Calu3 (cell line): ENCODE measurements around the gene FZR1. TPM values are rescaled to one million over a fixed set of nuclear protein-coding genes. Genes with fewer than 3 reads are reported as not detected.

Experiments
- BruUV-seq: library from RNA; stranded (reverse); fragments of 400-500 nt; replicated peaks from 2 replicates; lab custom pipeline; 2021; lab: Mats Ljungman, UMichigan
- CTCF ChIA-PET: fragments of 300-600 bp; sonication (Branson Sonifier 250); formaldehyde crosslinking; loops from one replicate; lab custom pipeline; 2022; ENCODE audit warnings: antibody characterized with exemption; lab: Charles Lee
- DNase-seq: peaks from one replicate; pipeline ENCODE4 v3.0.0; 2022
- H3K27ac Mint-ChIP-seq: one replicate; pipeline ENCODE4 v1.8.0; 2022; ENCODE audit warnings: mixed read lengths; ENCODE audit not compliant: unreplicated experiment
- H3K27me3 Mint-ChIP-seq: one replicate; pipeline ENCODE4 v1.8.0; 2022; ENCODE audit warnings: mixed read lengths; ENCODE audit not compliant: unreplicated experiment
- H3K36me3 Mint-ChIP-seq: one replicate; pipeline ENCODE4 v1.8.0; 2022; ENCODE audit warnings: mild to moderate bottlenecking, moderate library complexity, mixed read lengths; ENCODE audit not compliant: insufficient read depth, unreplicated experiment
- H3K4me1 Mint-ChIP-seq: one replicate; pipeline ENCODE4 v1.8.0; 2022; ENCODE audit warnings: mild to moderate bottlenecking, low read depth, mixed read lengths; ENCODE audit not compliant: unreplicated experiment
- H3K4me3 Mint-ChIP-seq: one replicate; pipeline ENCODE4 v1.8.0; 2022; ENCODE audit warnings: mild to moderate bottlenecking, low read depth, moderate library complexity, mixed read lengths; ENCODE audit not compliant: unreplicated experiment
- H3K9me3 Mint-ChIP-seq: one replicate; pipeline ENCODE4 v1.8.0; 2022; ENCODE audit warnings: low read depth, mixed read lengths; ENCODE audit not compliant: unreplicated experiment
- CTCF ChIP-seq: fragments of 200-600 bp; IDR thresholded peaks from one replicate; pipeline ENCODE4 v1.8.0; 2022; ENCODE audit warnings: antibody characterized with exemption; ENCODE audit not compliant: unreplicated experiment
- intact Hi-C: fragments of 100-400 bp; cut with micrococcal nuclease; formaldehyde crosslinking; loops from one replicate; pipeline ENCODE4 v1.10.0; 2022; ENCODE audit not compliant: unreplicated experiment
- total RNA-seq: library from RNA; stranded (reverse); gene quantifications from 2 replicates; pipeline ENCODE4 v1.2.3, GENCODE V29; 2022

Gene FZR1
- total RNA-seq, 1 experiment from 2014 or later: 33.1 TPM

- peak overlapping the region; percentile 50 for H3K4me3 Mint-ChIP-seq
- CTCF ChIA-PET: interaction anchor here (0.9 to 1.0 kb wide), 2 partner anchors 10 to 12 kb away, joined by 3 read pairs; no protein-coding TSS in a partner anchor
- no peaks in the 10 kb centered on the region for H3K9me3 Mint-ChIP-seq
- no TSS peak for BruUV-seq
- peaks cover 19% of the 10 kb centered on the region for H3K36me3 Mint-ChIP-seq
- no peaks in the 10 kb centered on the region for H3K27me3 Mint-ChIP-seq
- H3K4me1 Mint-ChIP-seq: no peaks in the 10 kb centered on the region
- intact Hi-C loops: no loop called here
- no peak overlapping the region for H3K27ac Mint-ChIP-seq
- no peak for TF ChIP-seq CTCF
- peak; percentile 55 for DNase-seq
Measured at GRCh38 chr19:3482507-3483225, 23.4 kb upstream of the FZR1 start.

DNA sequence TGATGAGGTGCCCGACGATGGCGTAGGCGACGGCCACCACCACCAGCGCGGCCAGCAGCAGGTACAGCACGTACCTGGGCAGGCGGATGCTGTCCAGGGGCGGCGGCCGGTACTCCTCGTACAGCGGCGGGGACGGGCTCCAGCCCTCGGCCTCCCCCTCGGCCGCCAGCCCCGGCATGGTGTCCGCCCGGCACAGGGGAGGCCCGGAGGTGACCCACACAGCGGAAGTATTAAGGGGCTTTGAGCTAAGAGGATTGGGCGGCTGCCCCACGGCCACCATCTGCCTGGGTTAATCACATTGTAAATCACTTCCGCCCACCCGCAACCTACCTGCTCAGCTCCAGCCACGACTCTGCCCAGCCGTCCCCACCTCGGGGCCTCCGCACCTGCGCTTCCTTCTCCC, 22.9 kb upstream of the FZR1 start, which contains the start of gene SMIM44:
Gene SMIM44 (minus strand): TSS at position 216 of the 403 bp plus-strand sequence. CDS start 38 bp downstream, at position 178.
- H3K27me3 Mint-ChIP-seq: no peaks in the 10 kb centered on the region
- no peak for DNase-seq
- CTCF ChIA-PET: interaction anchor here (0.6 to 2.3 kb wide), 4 partner anchors 10 to 178 kb away, joined by 3 to 9 read pairs (median 4); no protein-coding TSS in a partner anchor
- BruUV-seq: no TSS peak
- H3K9me3 Mint-ChIP-seq: no peaks in the 10 kb centered on the region
- peaks cover 19% of the 10 kb centered on the region for H3K36me3 Mint-ChIP-seq
- H3K4me1 Mint-ChIP-seq: no peaks in the 10 kb centered on the region
- intact Hi-C loops: no loop called here
- no peak within 1 kb of the TSS for H3K27ac Mint-ChIP-seq
- H3K4me3 Mint-ChIP-seq: peak within 1 kb of the TSS; percentile 50
- TF ChIP-seq CTCF: no peak

GRCh38 chr19:3491396-3492119, 14.6 kb upstream of the FZR1 start:
- no peak for DNase-seq
- Mint-ChIP-seq H3K9me3 (no peaks in the 10 kb centered on the region), H3K4me1 (no peaks in the 10 kb centered on the region), H3K4me3 (no peak overlapping the region), H3K27me3 (no peaks in the 10 kb centered on the region), H3K27ac (no peak overlapping the region), H3K36me3 (peaks cover 19% of the 10 kb centered on the region)
- CTCF ChIA-PET: no interaction called here
- no peak for TF ChIP-seq CTCF
- no TSS peak for BruUV-seq
- intact Hi-C loops: no loop called here

DNA sequence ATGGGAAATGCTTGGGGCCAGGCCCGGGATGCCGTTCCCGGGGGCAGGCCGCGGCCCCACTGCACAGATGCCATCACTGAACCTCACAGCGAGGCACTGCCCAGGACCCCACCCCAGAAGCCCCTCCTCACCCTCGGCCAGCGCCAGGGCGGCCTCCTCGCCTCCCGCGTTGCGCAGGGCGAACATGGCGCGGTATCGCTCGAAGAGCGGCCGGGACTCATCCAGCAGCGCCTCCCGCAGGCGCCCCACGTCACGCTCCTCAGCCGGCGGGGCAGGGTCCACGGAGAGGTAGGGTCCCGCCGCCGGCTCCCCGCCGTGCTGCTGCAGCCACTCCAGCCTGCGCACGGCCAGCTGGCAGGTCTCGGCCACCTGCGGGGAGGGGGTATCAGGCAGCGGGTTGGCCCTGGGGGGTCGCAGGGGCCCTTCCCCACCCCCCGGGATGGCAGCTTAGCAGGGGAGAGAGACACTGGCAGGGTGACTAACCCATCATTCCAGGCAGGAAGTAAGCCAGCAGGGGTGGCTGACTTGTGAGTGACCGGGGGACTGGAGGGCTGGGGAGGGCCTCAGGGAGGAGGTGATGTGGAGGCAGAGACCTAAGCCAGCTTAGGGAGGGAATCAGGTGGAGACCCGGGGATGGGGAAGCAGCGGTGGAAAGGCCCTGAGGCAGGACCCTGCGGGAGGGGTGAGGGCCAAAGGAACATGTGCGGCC, 13.8 kb upstream of the FZR1 start:
- intact Hi-C loops: no loop called here
- no peak for DNase-seq
- H3K4me3 Mint-ChIP-seq: no peak overlapping the region
- CTCF ChIA-PET: no interaction called here
- no peak for TF ChIP-seq CTCF
- H3K36me3 Mint-ChIP-seq: peaks cover 19% of the 10 kb centered on the region
- no peaks in the 10 kb centered on the region for H3K4me1 Mint-ChIP-seq
- no peaks in the 10 kb centered on the region for H3K27me3 Mint-ChIP-seq
- no TSS peak for BruUV-seq
- H3K27ac Mint-ChIP-seq: no peak overlapping the region
- no peaks in the 10 kb centered on the region for H3K9me3 Mint-ChIP-seq
